Spleen (tissue), 7 donors: Measurements from ENCODE around the gene FNDC3A.

Experiments used
- CTCF ChIP-seq, 11 experiments: fragments of 200-600 bp in 7 of 11; fragments of 450-650 bp in 4 of 11; sonication (generic) in 4 of 11; IDR thresholded peaks in 8 of 11; conservative IDR thresholded peaks in 3 of 11; 1 replicate in 7 of 11; 2 replicates in 4 of 11; pipeline versions ENCODE4 v1.4.0 to v1.8.0; 2016 to 2021; ENCODE audit warnings: antibody characterized with exemption in 11 of 11, inconsistent platforms in 4 of 11, mild to moderate bottlenecking in 1 of 11
- POLR2A ChIP-seq, 3 donors: fragments of 450-650 bp; IDR thresholded peaks; one replicate each; pipeline ENCODE4 v1.5.1; 2017; ENCODE audit warnings: antibody characterized with exemption in 3 of 3, mild to moderate bottlenecking in 1 of 3
- POLR2AphosphoS5 ChIP-seq, 3 donors: sonication (generic); formaldehyde crosslinking; IDR thresholded peaks; one replicate each; pipeline ENCODE4 v1.5.1; 2017; ENCODE audit warnings: antibody characterized with exemption in 3 of 3
- donor health status: DM: no; HTN: no; CAD: no; lungs with moderate emphysema.
- donor health status: DM: no; HTN: no; CAD: no.
- donor health status: DM: no; HTN: no; CAD: no.

- TF ChIP-seq POLR2A (IDR thresholded peaks at IDR 0.05) (no peak), CTCF (IDR thresholded peaks at IDR 0.05 in 8 of 11, conservative IDR thresholded peaks at IDR 0.05 in 3 of 11) (no peak), POLR2AphosphoS5 (IDR thresholded peaks at IDR 0.05) (no peak)
Observed at GRCh38 chr13:49184621-49185020, 208.9 kb downstream of the FNDC3A start.
